GM23248 (cell line): Measurements from ENCODE around the gene CYP4A11. TPM values are rescaled to one million over a fixed set of nuclear protein-coding genes. Genes with fewer than 3 reads are reported as not detected.
"Not testable (repeated sequence)": the region's sequence is repeated elsewhere in the genome, so short reads cannot be mapped to it uniquely, and the experiment has no call there.

Experiments used
- DNase-seq: peaks from one replicate; pipeline ENCODE4 v3.0.0-alpha.2; 2015
- H2AFZ ChIP-seq: fragments of 200-600 bp; sonication (generic); 2 replicates; pipeline ENCODE4 v1.6.1; 2016; ENCODE audit warnings: antibody characterized with exemption
- H3F3A ChIP-seq: fragments of 200-600 bp; sonication (generic); 2 replicates; pipeline ENCODE4 v1.6.1; 2016; ENCODE audit warnings: mild to moderate bottlenecking, antibody characterized with exemption, mixed run types; ENCODE audit not compliant: insufficient read depth
- H3K27ac ChIP-seq: fragments of 200-600 bp; sonication (generic); 2 replicates; pipeline ENCODE4 v1.5.1; 2016; ENCODE audit warnings: mild to moderate bottlenecking
- H3K27me3 ChIP-seq: fragments of 200-600 bp; sonication (generic); replicated peaks from 2 replicates; pipeline ENCODE4 v1.6.1; 2016; ENCODE audit warnings: mild to moderate bottlenecking; ENCODE audit not compliant: insufficient read depth
- H3K36me3 ChIP-seq: fragments of 200-600 bp; sonication (generic); 2 replicates; pipeline ENCODE4 v1.6.1; 2016; ENCODE audit warnings: low read depth, mild to moderate bottlenecking
- H3K4me1 ChIP-seq: fragments of 200-600 bp; sonication (generic); 2 replicates; pipeline ENCODE4 v1.6.1; 2016; ENCODE audit warnings: mild to moderate bottlenecking; ENCODE audit not compliant: insufficient read depth
- H3K4me2 ChIP-seq: fragments of 200-600 bp; sonication (generic); one replicate; pipeline ENCODE4 v1.6.1; 2016; ENCODE audit warnings: mild to moderate bottlenecking; ENCODE audit not compliant: unreplicated experiment
- H3K4me3 ChIP-seq: fragments of 200-600 bp; sonication (generic); 2 replicates; pipeline ENCODE4 v1.5.1; 2016; ENCODE audit warnings: mild to moderate bottlenecking
- H3K79me2 ChIP-seq: fragments of 200-600 bp; sonication (generic); 2 replicates; pipeline ENCODE4 v1.6.1; 2016; ENCODE audit warnings: mild to moderate bottlenecking; ENCODE audit not compliant: insufficient read depth
- H3K9ac ChIP-seq: fragments of 200-600 bp; sonication (generic); 2 replicates; pipeline ENCODE4 v1.6.1; 2016; ENCODE audit warnings: mild to moderate bottlenecking
- H3K9me2 ChIP-seq: fragments of 200-600 bp; sonication (generic); 2 replicates; pipeline ENCODE4 v1.6.1; 2016; ENCODE audit warnings: mixed run types, mild to moderate bottlenecking, moderate library complexity; ENCODE audit not compliant: insufficient read depth
- H3K9me3 ChIP-seq: fragments of 200-600 bp; sonication (generic); one replicate; pipeline ENCODE4 v1.6.1; 2017; ENCODE audit warnings: low read depth
- H4K20me1 ChIP-seq: fragments of 200-600 bp; sonication (generic); 2 replicates; pipeline ENCODE4 v1.6.0; 2016; ENCODE audit not compliant: insufficient read depth
- EZH2 ChIP-seq: fragments of 200-600 bp; sonication (generic); IDR thresholded peaks from 2 replicates; pipeline ENCODE4 v1.6.1; 2018; ENCODE audit warnings: antibody characterized with exemption, mild to moderate bottlenecking; ENCODE audit not compliant: insufficient read depth, poor library complexity, severe bottlenecking
- EZH2phosphoT487 ChIP-seq: fragments of 200-600 bp; sonication (generic); IDR thresholded peaks from 2 replicates; pipeline ENCODE4 v1.6.1; 2018; ENCODE audit warnings: antibody characterized with exemption, moderate library complexity, mild to moderate bottlenecking, low read depth; ENCODE audit not compliant: insufficient read depth
- WGBS, 2 experiments: methylation state at CpG; one replicate each; pipeline ENCODE4 v1.1.6; 2015 to 2017; ENCODE audit warnings: low lambda C conversion rate in 2 of 2, low coverage in 1 of 2; ENCODE audit errors: missing lambda C conversion rate in 2 of 2; 5-methylcytosine and 5-hydroxymethylcytosine counted together
- in situ Hi-C: fragments of 300-500 bp; cut with MboI; formaldehyde crosslinking; loops from 2 replicates; pipeline ENCODE4 v1.15.0; 2020
- polyA plus RNA-seq: library from polyadenylated mRNA; unstranded; fragments of >200 nt; fragmentation: Nextera tagmentation; extraction: Ambion mirVana; gene quantifications from 2 replicates; pipeline ENCODE4 v1.2.1, GENCODE V29; 2016
- total RNA-seq: library from RNA; depleted of rRNA; stranded (reverse); fragments of >200 nt; shearing (Covaris generic); gene quantifications from 2 replicates; pipeline ENCODE4 v1.2.3, GENCODE V29; 2014

The CYP4A11 gene
- total and polyA plus RNA-seq, 2 experiments from 2014 or later = not detected

GRCh38 chr1:46936788-46937187 lies 4.5 kb downstream of the CYP4A11 start:
- Histone ChIP-seq H3K4me2 (no peak overlapping the region), H3K9me2 (no peaks in the 10 kb centered on the region), H3K4me3 (no peak overlapping the region), H4K20me1 (no peaks in the 10 kb centered on the region), H2AFZ (no peak overlapping the region), H3K36me3 (no peaks in the 10 kb centered on the region), H3K4me1 (no peaks in the 10 kb centered on the region), H3K9ac (no peak overlapping the region), H3K27me3 (no peaks in the 10 kb centered on the region), H3K79me2 (no peaks in the 10 kb centered on the region), H3K9me3 (no peaks in the 10 kb centered on the region), H3F3A (no peaks in the 10 kb centered on the region), H3K27ac (no peak overlapping the region)
- DNase-seq = no peak
- in situ Hi-C loops = no loop called here
- WGBS, 2 experiments = 3 to 6% methylated on average over 1 of the region's 1 CpG
- no peak for TF ChIP-seq EZH2phosphoT487
- TF ChIP-seq EZH2 = no peak

DNA sequence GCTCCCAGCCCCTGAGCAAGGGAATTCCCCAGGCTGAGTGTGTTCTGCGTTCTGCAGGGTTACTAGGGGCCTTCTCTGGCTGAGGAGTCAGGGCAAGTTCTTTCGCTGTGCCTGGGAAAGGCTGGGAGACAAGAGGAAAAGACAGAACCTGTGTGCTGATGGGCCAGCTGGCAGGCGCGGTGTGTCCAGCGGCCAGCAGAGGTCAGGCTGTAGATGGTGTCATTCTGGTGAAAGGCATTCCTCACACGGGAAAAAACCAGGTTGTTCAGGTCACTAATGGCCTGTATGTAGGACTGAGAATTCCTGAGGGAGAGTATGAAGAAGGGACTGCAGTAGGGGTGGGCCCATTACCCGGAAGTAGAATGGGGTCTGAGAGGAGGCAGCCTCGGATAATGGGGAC lies 6.4 kb downstream of the CYP4A11 start:
- H3K79me2 ChIP-seq, H3K9ac ChIP-seq, in situ Hi-C loops, H3K4me3 ChIP-seq, H2AFZ ChIP-seq, H3K27me3 ChIP-seq, H4K20me1 ChIP-seq, H3K4me1 ChIP-seq, H3K27ac ChIP-seq, H3K4me2 ChIP-seq, H3K9me3 ChIP-seq, H3K9me2 ChIP-seq, H3F3A ChIP-seq, H3K36me3 ChIP-seq: not testable (repeated sequence)
- WGBS, 2 experiments = 14 to 15% methylated on average over 8 of the region's 8 CpGs
- DNase-seq = peak; percentile 1

GRCh38 chr1:46932020-46932419 lies 9.3 kb downstream of the CYP4A11 start:
- DNase-seq, in situ Hi-C loops, H3K9me3 ChIP-seq, H3K27ac ChIP-seq, H3K36me3 ChIP-seq, H3K4me3 ChIP-seq, H3K4me2 ChIP-seq, H3K27me3 ChIP-seq, H2AFZ ChIP-seq, H3K79me2 ChIP-seq, H4K20me1 ChIP-seq, H3K4me1 ChIP-seq, H3F3A ChIP-seq, H3K9ac ChIP-seq, H3K9me2 ChIP-seq: not testable (repeated sequence)
- WGBS, 2 experiments = 3 to 5% methylated on average over 2 of the region's 2 CpGs

DNA sequence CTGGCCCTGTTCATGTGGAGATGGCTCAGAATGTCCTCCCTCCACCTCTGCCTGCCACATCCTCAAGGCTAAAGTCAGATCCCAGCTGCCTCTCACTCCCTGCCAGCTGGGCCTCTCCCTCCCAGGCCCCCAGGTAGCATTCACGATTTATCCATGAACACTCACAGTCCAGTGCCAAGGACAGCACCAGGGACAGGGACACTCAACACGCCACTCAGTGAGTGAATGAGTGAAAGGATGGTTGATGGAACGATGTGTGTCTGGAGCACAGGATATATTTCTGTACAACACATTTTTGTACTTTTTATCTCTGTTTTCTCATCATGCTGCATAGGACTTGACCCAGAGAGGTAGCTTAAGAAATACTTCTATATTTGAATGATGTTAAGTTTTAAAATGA lies 10.1 kb downstream of the CYP4A11 start:
- H3K4me1 ChIP-seq = no peaks in the 10 kb centered on the region
- no peaks in the 10 kb centered on the region for H3K36me3 ChIP-seq
- WGBS, 2 experiments = 11 to 20% methylated on average over 3 of the region's 3 CpGs
- no peaks in the 10 kb centered on the region for H3K27me3 ChIP-seq
- no peaks in the 10 kb centered on the region for H3K79me2 ChIP-seq
- TF ChIP-seq EZH2phosphoT487 = no peak
- no peak for TF ChIP-seq EZH2
- H3K9ac ChIP-seq = no peak overlapping the region
- no peak for DNase-seq
- no peak overlapping the region for H3K27ac ChIP-seq
- no peaks in the 10 kb centered on the region for H3F3A ChIP-seq
- H3K4me3 ChIP-seq = no peak overlapping the region
- H3K4me2 ChIP-seq = no peak overlapping the region
- in situ Hi-C loops = no loop called here
- H3K9me3 ChIP-seq = no peaks in the 10 kb centered on the region
- H3K9me2 ChIP-seq = no peaks in the 10 kb centered on the region
- no peak overlapping the region for H2AFZ ChIP-seq
- no peaks in the 10 kb centered on the region for H4K20me1 ChIP-seq

GRCh38 chr1:46927249-46927835 lies 13.9 kb downstream of the CYP4A11 start:
- Histone ChIP-seq H3K79me2 (no peaks in the 10 kb centered on the region), H3K4me3 (no peak overlapping the region), H4K20me1 (no peaks in the 10 kb centered on the region), H3K4me2 (no peak overlapping the region), H3K9me2 (no peaks in the 10 kb centered on the region), H3F3A (no peaks in the 10 kb centered on the region), H3K27ac (no peak overlapping the region), H3K27me3 (no peaks in the 10 kb centered on the region), H3K36me3 (no peaks in the 10 kb centered on the region), H2AFZ (no peak overlapping the region), H3K9ac (no peak overlapping the region), H3K9me3 (no peaks in the 10 kb centered on the region), H3K4me1 (no peaks in the 10 kb centered on the region)
- no peak for TF ChIP-seq EZH2
- no peak for TF ChIP-seq EZH2phosphoT487
- WGBS, 2 experiments = 49 to 53% methylated on average over 3 of the region's 3 CpGs
- in situ Hi-C loops = no loop called here
- no peak for DNase-seq
